DOHH2 (cell line): ENCODE data around the gene AUTS2.

Source experiments
- CTCF ChIP-seq: fragments of 200-600 bp; sonication (generic); IDR thresholded peaks from one replicate; pipeline ENCODE4 v1.5.1; 2014; ENCODE audit warnings: antibody characterized with exemption, mild to moderate bottlenecking, low read depth, low read length; ENCODE audit not compliant: poor library complexity, severe bottlenecking
- EZH2phosphoT487 ChIP-seq: fragments of 200-600 bp; sonication (generic); IDR thresholded peaks from 2 replicates; pipeline ENCODE4 v1.6.1; 2017; ENCODE audit warnings: borderline replicate concordance, mild to moderate bottlenecking, antibody characterized with exemption, low read length, moderate library complexity, mixed read lengths

DNA sequence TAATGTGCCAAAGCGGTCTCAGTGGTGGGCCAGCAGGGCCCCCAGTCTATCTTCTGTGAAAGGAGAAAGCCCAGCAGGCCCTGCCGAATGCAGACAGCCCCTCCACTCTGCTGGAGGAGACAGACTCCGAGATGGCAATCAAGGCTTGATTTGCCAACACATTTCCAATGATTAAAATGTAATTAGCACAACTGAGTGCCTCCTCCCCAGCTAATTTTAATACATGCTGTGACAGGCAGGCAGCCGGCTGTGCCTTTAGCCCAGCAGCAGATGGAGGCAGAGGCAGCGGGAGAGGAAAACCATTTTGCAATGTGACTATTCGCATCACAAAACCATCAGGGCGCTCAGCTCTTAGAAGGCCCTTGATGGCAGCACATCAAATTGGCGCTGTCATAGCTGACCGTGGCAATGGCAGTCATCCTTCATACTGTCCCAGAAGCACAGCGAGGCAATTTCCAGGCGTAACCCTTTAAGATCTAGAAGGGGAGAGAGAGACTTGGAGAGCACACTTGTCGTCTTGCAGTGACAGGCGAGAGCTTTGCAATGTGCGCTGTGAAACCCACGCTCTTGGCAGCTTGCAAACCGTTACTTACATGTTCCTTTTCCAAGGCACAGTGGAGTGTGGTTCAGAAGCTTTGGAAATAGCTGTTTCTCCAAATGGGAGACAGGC, 818.8 kb downstream of the AUTS2 start:
- TF ChIP-seq CTCF (peak; percentile 64), EZH2phosphoT487 (no peak)
